Stimulated activated CD8-positive, alpha-beta memory T cell treated with anti-CD3 and anti-CD28 coated beads, Interleukin-12 subunit alpha, Interleukin-12 subunit beta, amount 100 ng/mL, for 24 hours (primary cell): ENCODE measurements around the gene PXMP2.
"Not testable (repeated sequence)": the region's sequence is repeated elsewhere in the genome, so short reads cannot be mapped to it uniquely, and the experiment has no call there.

ENCODE experiments used
- DNase-seq: peaks from one replicate; pipeline ENCODE4 v3.0.0-alpha.2; 2020; ENCODE audit errors: extremely low read depth

PXMP2 gene

DNA sequence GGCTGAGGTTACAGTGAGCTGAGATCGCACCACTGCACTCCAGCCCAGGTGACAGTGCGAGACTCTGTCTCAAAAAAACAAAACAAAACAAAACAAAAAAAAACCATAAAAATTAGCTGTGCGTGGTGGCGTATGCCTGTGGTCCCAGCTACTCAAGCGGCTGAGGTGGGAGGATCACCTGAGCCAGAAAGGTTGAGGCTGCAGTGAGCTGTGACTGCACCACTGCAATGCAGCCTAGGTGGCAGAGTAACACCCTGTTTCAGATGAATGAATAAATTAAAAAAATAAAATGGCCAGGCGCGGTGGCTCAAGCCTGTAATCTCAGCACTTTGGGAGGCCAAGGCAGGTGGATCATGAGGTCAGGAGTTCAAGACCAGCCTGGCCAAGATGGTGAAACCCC is 66.3 kb downstream of the PXMP2 start:
- not testable (repeated sequence) for DNase-seq

DNA sequence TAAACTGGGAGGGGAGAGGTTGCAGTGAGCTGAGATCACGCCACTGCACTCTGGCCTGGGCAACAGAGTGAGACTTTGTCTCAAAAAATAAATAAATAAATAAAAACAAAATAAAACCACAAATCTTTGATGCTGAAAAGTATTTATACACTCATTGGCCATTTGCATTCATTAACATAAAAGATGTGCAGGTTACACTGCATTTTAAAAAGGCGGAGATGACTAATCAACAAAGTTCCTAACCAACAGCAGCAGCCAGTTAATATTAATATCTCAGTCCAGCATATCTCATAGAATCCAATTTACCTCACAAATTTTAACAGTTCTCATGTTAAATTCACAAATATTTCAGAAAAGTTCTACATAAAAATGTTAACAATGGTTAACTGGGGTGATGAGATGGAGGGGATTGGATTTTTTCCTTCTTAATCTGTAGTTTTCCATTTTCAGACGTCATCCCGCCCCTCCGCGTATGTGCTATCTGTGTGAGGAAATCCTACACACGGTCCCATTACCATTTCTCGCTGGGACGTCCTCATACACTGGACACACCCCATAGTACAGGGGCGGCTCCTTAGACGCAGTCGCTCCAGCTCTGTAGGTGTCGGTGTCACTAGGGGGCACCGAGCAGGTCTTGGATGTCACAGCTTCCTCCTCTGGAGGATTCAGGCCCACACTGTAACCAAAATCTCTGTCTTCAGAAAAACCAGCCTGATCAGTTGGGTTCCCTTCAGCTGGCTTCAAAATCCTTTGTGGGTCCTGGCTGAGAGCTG is 67.0 kb downstream of the PXMP2 start:
- no peak for DNase-seq
